WTC11 (cell line): ENCODE measurements around the gene DMWD. TPM values are rescaled to one million over a fixed set of nuclear protein-coding genes. Genes with fewer than 3 reads are reported as not detected.
A peak's percentile ranks its signal among the peaks of the same experiment; 100 is the strongest.

ENCODE experiments used
- ATF3 ChIP-seq: sonication (generic); formaldehyde crosslinking; conservative IDR thresholded peaks from 2 replicates; pipeline ENCODE4 v1.8.1; 2022; ENCODE audit warnings: mild to moderate bottlenecking, missing genetic modification reagents
- ATF6 ChIP-seq: sonication (generic); formaldehyde crosslinking; IDR thresholded peaks from 2 replicates; pipeline ENCODE4 v1.8.1; 2023; ENCODE audit warnings: mild to moderate bottlenecking, missing genetic modification reagents
- E2F4 ChIP-seq: sonication (generic); formaldehyde crosslinking; IDR thresholded peaks from 2 replicates; pipeline ENCODE4 v1.8.1; 2022; ENCODE audit warnings: low read depth, mild to moderate bottlenecking, moderate library complexity, missing genetic modification reagents, borderline replicate concordance
- EMX1 ChIP-seq: fragments of 250-450 bp; sonication (Bioruptor Pico); IDR thresholded peaks from 2 replicates; pipeline ENCODE4 v1.8.0; 2021; ENCODE audit warnings: mild to moderate bottlenecking
- ERG ChIP-seq: fragments of 250-450 bp; sonication (Bioruptor Pico); IDR thresholded peaks from 2 replicates; pipeline ENCODE4 v1.8.0; 2021; ENCODE audit warnings: mild to moderate bottlenecking
- FOXP4 ChIP-seq: sonication (generic); formaldehyde crosslinking; IDR thresholded peaks from 2 replicates; pipeline ENCODE4 v1.8.0; 2022; ENCODE audit warnings: mild to moderate bottlenecking, missing genetic modification reagents
- HMGA2 ChIP-seq: fragments of 250-450 bp; sonication (Bioruptor Pico); IDR thresholded peaks from 2 replicates; pipeline ENCODE4 v1.4.0; 2021; ENCODE audit warnings: mild to moderate bottlenecking, moderate library complexity
- IRF2 ChIP-seq: sonication (generic); formaldehyde crosslinking; IDR thresholded peaks from 2 replicates; pipeline ENCODE4 v1.8.0; 2022; ENCODE audit warnings: low read depth, missing genetic modification reagents, borderline replicate concordance
- JUN ChIP-seq: sonication (generic); formaldehyde crosslinking; IDR thresholded peaks from 2 replicates; pipeline ENCODE4 v1.8.0; 2023; ENCODE audit warnings: mild to moderate bottlenecking, missing genetic modification reagents
- MLX ChIP-seq: sonication (generic); formaldehyde crosslinking; IDR thresholded peaks from 2 replicates; pipeline ENCODE4 v1.8.1; 2023; ENCODE audit warnings: mild to moderate bottlenecking, missing genetic modification reagents, moderate library complexity
- MYBL2 ChIP-seq: sonication (generic); formaldehyde crosslinking; IDR thresholded peaks from 2 replicates; pipeline ENCODE4 v1.8.1; 2023; ENCODE audit warnings: mild to moderate bottlenecking, moderate library complexity, missing genetic modification reagents
- NFYB ChIP-seq: sonication (generic); formaldehyde crosslinking; conservative IDR thresholded peaks from 2 replicates; pipeline ENCODE4 v1.8.0; 2022; ENCODE audit warnings: low read depth, missing genetic modification reagents
- OVOL2 ChIP-seq: fragments of 250-450 bp; sonication (Bioruptor Pico); IDR thresholded peaks from 2 replicates; pipeline ENCODE4 v1.9.0; 2021; ENCODE audit warnings: mild to moderate bottlenecking, borderline replicate concordance
- PREB ChIP-seq: sonication (generic); formaldehyde crosslinking; IDR thresholded peaks from 2 replicates; pipeline ENCODE4 v1.8.1; 2022; ENCODE audit warnings: mild to moderate bottlenecking, missing genetic modification reagents, moderate library complexity, borderline replicate concordance
- RORB ChIP-seq: fragments of 250-450 bp; sonication (Bioruptor Pico); IDR thresholded peaks from 2 replicates; pipeline ENCODE4 v1.9.0; 2021; ENCODE audit warnings: mild to moderate bottlenecking
- TEAD1 ChIP-seq: sonication (generic); formaldehyde crosslinking; IDR thresholded peaks from 2 replicates; pipeline ENCODE4 v1.8.0; 2022; ENCODE audit warnings: mild to moderate bottlenecking, missing genetic modification reagents
- USF1 ChIP-seq: sonication (generic); formaldehyde crosslinking; IDR thresholded peaks from 2 replicates; pipeline ENCODE4 v1.8.0; 2022; ENCODE audit warnings: mild to moderate bottlenecking, missing genetic modification reagents
- ZMAT4 ChIP-seq: fragments of 250-450 bp; sonication (Bioruptor Pico); IDR thresholded peaks from 2 replicates; pipeline ENCODE4 v1.9.0; 2021; ENCODE audit warnings: mild to moderate bottlenecking
- ZNF121 ChIP-seq: sonication (generic); formaldehyde crosslinking; IDR thresholded peaks from 2 replicates; pipeline ENCODE4 v1.8.0; 2023; ENCODE audit warnings: missing genetic modification reagents
- ZNF219 ChIP-seq: sonication (generic); formaldehyde crosslinking; IDR thresholded peaks from 2 replicates; pipeline ENCODE4 v1.8.0; 2023; ENCODE audit warnings: missing genetic modification reagents, mild to moderate bottlenecking, borderline replicate concordance
- ZNF532 ChIP-seq: fragments of 250-450 bp; sonication (Bioruptor Pico); IDR thresholded peaks from 2 replicates; pipeline ENCODE4 v1.9.0; 2021; ENCODE audit warnings: mild to moderate bottlenecking, borderline replicate concordance
- total RNA-seq: library from RNA; stranded (reverse); gene quantifications from 3 replicates; pipeline ENCODE4 v1.2.3, GENCODE V29; 2021

The DMWD gene
- total RNA-seq, 1 experiment from 2014 or later: 60.7 TPM

- TF ChIP-seq ZNF532 (CRISPR knock-in tag) (no peak), ZNF219 (CRISPR knock-in tag) (no peak; the same call in 1 of the 2 replicates), TEAD1 (no peak; the same call in 1 of the 2 replicates), MYBL2 (CRISPR knock-in tag) (0 out of 2 replicates have a peak, but pooled peaks have one; percentile 14), ATF6 (CRISPR knock-in tag) (no peak), OVOL2 (CRISPR knock-in tag) (no peak), NFYB (CRISPR knock-in tag) (peak; percentile 86), E2F4 (CRISPR knock-in tag) (no peak; the same call in none of the 2 replicates), USF1 (CRISPR knock-in tag) (peak; percentile 53; the same call in 1 of the 2 replicates), MLX (no peak), FOXP4 (no peak), PREB (CRISPR knock-in tag) (no peak), ATF3 (CRISPR knock-in tag) (no peak), IRF2 (CRISPR knock-in tag) (no peak), ZMAT4 (peak; percentile 91), HMGA2 (CRISPR knock-in tag) (no peak), ERG (CRISPR knock-in tag) (peak; percentile 54), EMX1 (peak; percentile 71; the same call in 1 of the 2 replicates), ZNF121 (no peak), RORB (no peak), JUN (CRISPR knock-in tag) (no peak)
These were observed 22.2 kb downstream of the DMWD start (continued) for GRCh38 chr19:45770192-45771101.
